ENCODE measurements around the gene CBFA2T3.

GRCh38 chr16:88911946-88912310, 65.1 kb downstream of the CBFA2T3 start:
- TF ChIP-seq POLR2AphosphoS5 (IDR thresholded peaks at IDR 0.05) (no peak), CTCF (IDR thresholded peaks at IDR 0.05) (no peak), POLR2A (IDR thresholded peaks at IDR 0.05) (no peak)

All from gastroesophageal sphincter (tissue), 3 donors.